Upper lobe of left lung (tissue), 4 donors: ENCODE results near the gene SZT2.

Experiments used
- CTCF ChIP-seq, 6 experiments: fragments of 450-650 bp in 4 of 6; fragments of 200-600 bp in 2 of 6; sonication (generic) in 2 of 6; IDR thresholded peaks; one replicate each; pipeline ENCODE4 v1.5.1; 2016 to 2019; ENCODE audit warnings: antibody characterized with exemption in 6 of 6
- EP300 ChIP-seq, 4 donors: sonication (generic); formaldehyde crosslinking; IDR thresholded peaks; one replicate each; pipeline ENCODE4 v1.5.1; 2017; ENCODE audit warnings: antibody characterized with exemption in 4 of 4, control low read depth in 2 of 4
- POLR2A ChIP-seq, 4 donors: fragments of 450-650 bp; IDR thresholded peaks; one replicate each; pipeline ENCODE4 v1.5.1; 2016 to 2017; ENCODE audit warnings: antibody characterized with exemption in 4 of 4, mild to moderate bottlenecking in 2 of 4
- POLR2AphosphoS5 ChIP-seq, 2 donors: sonication (generic); formaldehyde crosslinking; IDR thresholded peaks; one replicate each; pipeline ENCODE4 v1.5.1; 2017; ENCODE audit warnings: antibody characterized with exemption in 2 of 2

- no peak for TF ChIP-seq CTCF (IDR thresholded peaks at IDR 0.05)
- no peak for TF ChIP-seq EP300 (IDR thresholded peaks at IDR 0.05)
- no peak for TF ChIP-seq POLR2AphosphoS5 (IDR thresholded peaks at IDR 0.05)
- no peak for TF ChIP-seq POLR2A (IDR thresholded peaks at IDR 0.05)
Observed at GRCh38 chr1:43363935-43364525, 25.7 kb upstream of the SZT2 start.
